A673 (cell line): ENCODE measurements around the gene ERLEC1. TPM values are rescaled to one million over a fixed set of nuclear protein-coding genes. Genes with fewer than 3 reads are reported as not detected.
"Not testable (repeated sequence)": the region's sequence is repeated elsewhere in the genome, so short reads cannot be mapped to it uniquely, and the experiment has no call there.

Source experiments
- BruUV-seq: library from RNA; stranded (reverse); fragments of 400-500 nt; replicated peaks from 2 replicates; lab custom pipeline; 2021; lab: Mats Ljungman, UMichigan
- CTCF ChIA-PET: fragments of 300-600 bp; sonication (Branson Sonifier 250); formaldehyde crosslinking; loops from one replicate; lab custom pipeline; 2022; ENCODE audit warnings: antibody characterized with exemption; lab: Charles Lee
- POLR2A ChIA-PET: fragments of 300-600 bp; sonication (Branson Sonifier 250); formaldehyde crosslinking; loops from one replicate; lab custom pipeline; 2022; ENCODE audit warnings: antibody characterized with exemption; ENCODE audit not compliant: low non-redundant PET; lab: Charles Lee
- DNase-seq: peaks from one replicate; pipeline ENCODE4 v3.0.0-alpha.2; 2015; ENCODE audit warnings: low spot score
- H3K27ac ChIP-seq: fragments of 200-600 bp; sonication (generic); 2 replicates; pipeline ENCODE4 v1.5.1; 2016; ENCODE audit warnings: mixed run types, low read depth, mild to moderate bottlenecking, mixed read lengths, antibody characterized with exemption, low read length; ENCODE audit not compliant: poor library complexity, severe bottlenecking
- H3K27me3 ChIP-seq: fragments of 200-600 bp; sonication (generic); replicated peaks from 2 replicates; pipeline ENCODE4 v1.6.1; 2017; ENCODE audit warnings: mixed run types, low read depth, mild to moderate bottlenecking, mixed read lengths, antibody characterized with exemption, low read length; ENCODE audit not compliant: insufficient read depth, poor library complexity
- H3K36me3 ChIP-seq: fragments of 200-600 bp; sonication (generic); 2 replicates; pipeline ENCODE4 v1.6.1; 2016; ENCODE audit warnings: mixed run types, mild to moderate bottlenecking, mixed read lengths, antibody characterized with exemption, low read length; ENCODE audit not compliant: insufficient read depth, poor library complexity, severe bottlenecking
- H3K4me1 ChIP-seq: fragments of 200-600 bp; sonication (generic); 2 replicates; pipeline ENCODE4 v1.6.1; 2017; ENCODE audit warnings: mixed run types, mild to moderate bottlenecking, mixed read lengths, antibody characterized with exemption, low read length; ENCODE audit not compliant: insufficient read depth, poor library complexity, severe bottlenecking
- H3K4me3 ChIP-seq: fragments of 200-600 bp; sonication (generic); 2 replicates; pipeline ENCODE4 v1.5.1; 2016; ENCODE audit warnings: low read depth, mixed run types, mild to moderate bottlenecking, mixed read lengths, low read length; ENCODE audit not compliant: poor library complexity, severe bottlenecking
- H3K9me3 ChIP-seq: fragments of 200-600 bp; sonication (generic); 2 replicates; pipeline ENCODE4 v1.6.1; 2016; ENCODE audit warnings: mixed run types, low read depth, mild to moderate bottlenecking, mixed read lengths, antibody characterized with exemption, low read length; ENCODE audit not compliant: poor library complexity, severe bottlenecking
- CTCF ChIP-seq: fragments of 300-800, 200-600 bp; sonication (generic); conservative IDR thresholded peaks from 2 replicates; pipeline ENCODE4 v1.5.1; 2017; ENCODE audit warnings: low read depth, mild to moderate bottlenecking, antibody characterized with exemption, low read length, moderate library complexity, mixed read lengths
- EZH2 ChIP-seq: fragments of 200-600 bp; sonication (generic); IDR thresholded peaks from 2 replicates; pipeline ENCODE4 v1.6.1; 2017; ENCODE audit warnings: borderline replicate concordance, low read depth, mild to moderate bottlenecking, mixed read lengths, antibody characterized with exemption, low read length; ENCODE audit not compliant: poor library complexity, severe bottlenecking
- intact Hi-C: fragments of 100-400 bp; cut with micrococcal nuclease; formaldehyde crosslinking; loops from one replicate; pipeline ENCODE4 v1.10.0; 2022; ENCODE audit not compliant: unreplicated experiment
- total RNA-seq: library from RNA; stranded (reverse); gene quantifications from 2 replicates; pipeline ENCODE4 v1.2.3, GENCODE V29; 2021

ERLEC1 gene
- total RNA-seq, 1 experiment from 2014 or later = 27.7 TPM

DNA sequence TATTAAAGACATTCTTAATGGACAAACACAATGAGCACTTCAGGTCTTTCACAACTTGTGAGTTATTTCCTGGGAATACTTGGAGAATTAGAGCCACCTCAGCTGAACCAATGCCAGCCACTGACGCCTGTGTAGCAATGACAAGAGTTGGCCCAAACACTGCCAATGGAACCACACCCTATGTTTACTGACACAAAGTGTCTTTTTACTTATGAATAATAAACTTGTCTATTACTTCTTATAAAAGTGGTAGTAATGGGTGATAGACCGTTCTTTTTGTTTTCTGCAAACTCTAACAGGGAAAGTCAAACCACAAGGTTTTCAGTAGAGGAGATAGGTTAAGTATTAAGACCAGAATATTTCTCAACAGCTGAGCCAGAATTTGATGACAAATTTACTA lies 31.7 kb upstream of the ERLEC1 start:
- DNase-seq = no peak
- no peak overlapping the region for H3K4me3 ChIP-seq
- no peak overlapping the region for H3K27ac ChIP-seq
- H3K4me1 ChIP-seq = no peaks in the 10 kb centered on the region
- no peaks in the 10 kb centered on the region for H3K36me3 ChIP-seq
- TF ChIP-seq CTCF (no peak), EZH2 (no peak)
- ChIA-PET CTCF (no interaction called here), POLR2A (no interaction called here)
- no peaks in the 10 kb centered on the region for H3K27me3 ChIP-seq
- H3K9me3 ChIP-seq = no peaks in the 10 kb centered on the region
- intact Hi-C loops = no loop called here
- no TSS peak for BruUV-seq

GRCh38 chr2:53756644-53757043 lies 30.2 kb upstream of the ERLEC1 start:
- POLR2A ChIA-PET = no interaction called here

GRCh38 chr2:53757206-53757605 lies 29.6 kb upstream of the ERLEC1 start:
- BruUV-seq, CTCF ChIA-PET: not testable (repeated sequence)

More at GRCh38 chr2:53756644-53757043, 30.2 kb upstream of the ERLEC1 start:
- H3K9me3 ChIP-seq = no peaks in the 10 kb centered on the region
- CTCF ChIA-PET = no interaction called here
- no TSS peak for BruUV-seq
- intact Hi-C loops = no loop called here
- H3K4me1 ChIP-seq = no peaks in the 10 kb centered on the region
- no peak overlapping the region for H3K27ac ChIP-seq
- no peak for DNase-seq
- no peak overlapping the region for H3K4me3 ChIP-seq
- TF ChIP-seq CTCF (no peak), EZH2 (no peak)
- H3K27me3 ChIP-seq = no peaks in the 10 kb centered on the region
- no peaks in the 10 kb centered on the region for H3K36me3 ChIP-seq

GRCh38 chr2:53765767-53766166 lies 21.1 kb upstream of the ERLEC1 start:
- TF ChIP-seq CTCF (no peak), EZH2 (no peak)
- H3K4me3 ChIP-seq = no peak overlapping the region
- no peaks in the 10 kb centered on the region for H3K9me3 ChIP-seq
- DNase-seq = no peak
- H3K4me1 ChIP-seq = peaks cover 17% of the 10 kb centered on the region
- CTCF ChIA-PET = no interaction called here
- H3K36me3 ChIP-seq = peaks cover 14% of the 10 kb centered on the region
- POLR2A ChIA-PET = no interaction called here
- H3K27ac ChIP-seq = no peak overlapping the region
- intact Hi-C loops = no loop called here
- no peaks in the 10 kb centered on the region for H3K27me3 ChIP-seq
- no TSS peak for BruUV-seq

More at GRCh38 chr2:53757206-53757605, 29.6 kb upstream of the ERLEC1 start:
- H3K4me1 ChIP-seq, H3K27ac ChIP-seq, H3K27me3 ChIP-seq, DNase-seq, H3K4me3 ChIP-seq, H3K36me3 ChIP-seq, H3K9me3 ChIP-seq, intact Hi-C loops, POLR2A ChIA-PET: not testable (repeated sequence)
